SK-N-SH treated with all-trans-retinoic acid at 6 μM for 48 hours (cell line): ENCODE measurements around the gene PRKCQ.

Experiments
- BACH2 ChIP-seq: fragments of 250-450 bp; sonication (Bioruptor Pico); IDR thresholded peaks from 2 replicates; pipeline ENCODE4 v1.9.0; 2021; ENCODE audit warnings: mild to moderate bottlenecking, borderline replicate concordance
- ESRRG ChIP-seq: fragments of 250-450 bp; sonication (Bioruptor Pico); IDR thresholded peaks from 2 replicates; pipeline ENCODE4 v1.6.1; 2021; ENCODE audit warnings: mild to moderate bottlenecking
- GLIS3 ChIP-seq: fragments of 250-450 bp; sonication (Bioruptor Pico); IDR thresholded peaks from 2 replicates; pipeline ENCODE4 v1.5.0; 2020; ENCODE audit warnings: mild to moderate bottlenecking, moderate library complexity
- PATZ1 ChIP-seq: fragments of 250-450 bp; sonication (Bioruptor Pico); IDR thresholded peaks from 2 replicates; pipeline ENCODE4 v1.8.0; 2020; ENCODE audit warnings: mild to moderate bottlenecking, moderate library complexity, borderline replicate concordance
- TCF4 ChIP-seq: fragments of 250-450 bp; sonication (Bioruptor Pico); IDR thresholded peaks from 2 replicates; pipeline ENCODE4 v1.8.0; 2021; ENCODE audit warnings: mild to moderate bottlenecking, moderate library complexity, borderline replicate concordance

- TF ChIP-seq TCF4 (no peak), ESRRG (no peak), PATZ1 (CRISPR knock-in tag) (no peak), BACH2 (CRISPR knock-in tag) (no peak), GLIS3 (CRISPR knock-in tag) (no peak)
Observed at GRCh38 chr10:6410830-6411229, 169.2 kb downstream of the PRKCQ start.
